Bronchial epithelial cell (primary cell): ENCODE data around the gene KRT12. TPM values are rescaled to one million over a fixed set of nuclear protein-coding genes. Genes with fewer than 3 reads are reported as not detected.

ENCODE experiments used
- DNase-seq: peaks from one replicate; pipeline ENCODE4 v3.0.0-alpha.2; 2010; ENCODE audit warnings: low read depth
- FAIRE-seq: peaks from 2 replicates; lab custom pipeline; 2011; peaks lifted over from hg19 to GRCh38; lab: Jason Lieb, UNC
- H3K27me3 ChIP-seq: 2 replicates; pipeline ENCODE4 v1.5.1; 2011; ENCODE audit warnings: low read length; ENCODE audit not compliant: control insufficient read depth, insufficient read depth
- H3K36me3 ChIP-seq: 2 replicates; pipeline ENCODE4 v1.5.1; 2011; ENCODE audit warnings: low read length; ENCODE audit not compliant: control insufficient read depth, insufficient read depth
- H3K4me3 ChIP-seq: 2 replicates; pipeline ENCODE4 v1.5.1; 2011; ENCODE audit warnings: mild to moderate bottlenecking, low read depth, low read length, control low read depth
- total RNA-seq: library from RNA; depleted of rRNA; stranded (reverse); fragments of >200 nt; gene quantifications from 2 replicates; pipeline ENCODE4 v1.2.1, GENCODE V29; 2014
- TF ChIP-seq, protein P1 (sequence below): IDR thresholded peaks from 2 replicates; pipeline ENCODE4 v1.5.1; 2011; ENCODE audit warnings: mild to moderate bottlenecking, moderate library complexity, low read length, control low read depth, inconsistent platforms; ENCODE audit not compliant: insufficient read depth, severe bottlenecking

KRT12 gene
- total RNA-seq, 1 donor from 2014 or later = not detected

DNA sequence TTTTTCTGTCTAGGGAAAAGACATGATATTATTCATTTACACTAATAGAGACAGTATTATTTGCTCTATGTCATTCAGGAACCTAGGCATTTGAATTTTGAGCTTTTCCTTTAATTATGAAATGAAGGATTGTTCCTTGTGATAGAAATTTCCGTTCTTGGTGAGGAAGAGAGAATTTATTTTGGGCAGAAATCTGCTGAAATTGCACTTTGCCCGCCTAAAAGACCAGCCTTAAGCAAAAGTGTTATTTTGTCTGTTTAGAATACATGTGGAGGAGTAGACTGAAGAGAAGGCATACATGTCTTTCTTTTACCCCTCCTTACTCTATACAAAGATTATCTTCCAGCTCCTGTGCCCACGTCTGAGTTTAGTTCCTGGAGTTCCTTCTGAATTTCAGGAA is 27.8 kb downstream of the KRT12 start:
- no peak for DNase-seq
- TF ChIP-seq, protein P1, sequence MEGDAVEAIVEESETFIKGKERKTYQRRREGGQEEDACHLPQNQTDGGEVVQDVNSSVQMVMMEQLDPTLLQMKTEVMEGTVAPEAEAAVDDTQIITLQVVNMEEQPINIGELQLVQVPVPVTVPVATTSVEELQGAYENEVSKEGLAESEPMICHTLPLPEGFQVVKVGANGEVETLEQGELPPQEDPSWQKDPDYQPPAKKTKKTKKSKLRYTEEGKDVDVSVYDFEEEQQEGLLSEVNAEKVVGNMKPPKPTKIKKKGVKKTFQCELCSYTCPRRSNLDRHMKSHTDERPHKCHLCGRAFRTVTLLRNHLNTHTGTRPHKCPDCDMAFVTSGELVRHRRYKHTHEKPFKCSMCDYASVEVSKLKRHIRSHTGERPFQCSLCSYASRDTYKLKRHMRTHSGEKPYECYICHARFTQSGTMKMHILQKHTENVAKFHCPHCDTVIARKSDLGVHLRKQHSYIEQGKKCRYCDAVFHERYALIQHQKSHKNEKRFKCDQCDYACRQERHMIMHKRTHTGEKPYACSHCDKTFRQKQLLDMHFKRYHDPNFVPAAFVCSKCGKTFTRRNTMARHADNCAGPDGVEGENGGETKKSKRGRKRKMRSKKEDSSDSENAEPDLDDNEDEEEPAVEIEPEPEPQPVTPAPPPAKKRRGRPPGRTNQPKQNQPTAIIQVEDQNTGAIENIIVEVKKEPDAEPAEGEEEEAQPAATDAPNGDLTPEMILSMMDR = no peak
- no peak for FAIRE-seq
- H3K27me3 ChIP-seq = no peaks in the 10 kb centered on the region
- no peaks in the 10 kb centered on the region for H3K36me3 ChIP-seq
- H3K4me3 ChIP-seq = no peak overlapping the region

DNA sequence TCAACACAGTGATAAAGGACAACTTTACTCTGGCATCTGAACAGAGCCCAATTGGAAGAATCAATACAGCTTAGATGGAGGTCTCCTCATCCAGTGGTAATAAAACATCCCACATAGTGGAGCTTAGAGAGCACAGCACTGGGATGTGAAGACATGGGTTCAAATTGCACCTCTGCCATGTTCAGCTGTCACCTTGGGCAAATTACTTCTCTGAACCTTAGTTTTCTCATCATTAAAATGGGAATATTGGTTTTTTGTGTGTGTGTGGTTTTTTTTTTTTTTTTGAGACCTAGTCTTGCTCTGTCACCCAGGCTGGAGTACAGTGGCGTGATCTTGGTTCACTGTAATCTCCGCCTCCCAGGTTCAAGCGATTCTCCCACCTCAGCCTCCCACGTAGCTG is 31.0 kb downstream of the KRT12 start:
- Histone ChIP-seq H3K27me3 (no peaks in the 10 kb centered on the region), H3K4me3 (no peak overlapping the region), H3K36me3 (no peaks in the 10 kb centered on the region)
- DNase-seq = no peak
- FAIRE-seq = no peak
- TF ChIP-seq, protein P1 = no peak

- Histone ChIP-seq H3K4me3 (no peak overlapping the region), H3K36me3 (no peaks in the 10 kb centered on the region), H3K27me3 (no peaks in the 10 kb centered on the region)
- no peak for DNase-seq
- no peak for FAIRE-seq
- TF ChIP-seq, protein P1 = no peak
Measured at GRCh38 chr17:40833882-40834281, 33.1 kb downstream of the KRT12 start.

- Histone ChIP-seq H3K4me3 (no peak overlapping the region), H3K36me3 (no peaks in the 10 kb centered on the region), H3K27me3 (no peaks in the 10 kb centered on the region)
- FAIRE-seq = no peak
- DNase-seq = no peak
- TF ChIP-seq, protein P1 = no peak
Measured at GRCh38 chr17:40832840-40833239, 34.2 kb downstream of the KRT12 start.

GRCh38 chr17:40830085-40830776 is 36.8 kb downstream of the KRT12 start:
- Histone ChIP-seq H3K27me3 (no peaks in the 10 kb centered on the region), H3K4me3 (no peak overlapping the region), H3K36me3 (no peaks in the 10 kb centered on the region)
- DNase-seq (no peak), FAIRE-seq (no peak)
- TF ChIP-seq, protein P1 = no peak
